ENCODE measurements around the gene IMPA2.

Gene IMPA2

GRCh38 chr18:12033643-12034025 lies 52.3 kb downstream of the IMPA2 start:
- Histone ChIP-seq H3K4me1 (ENCODE audit: low read length) (peaks cover 14% of the 10 kb centered on the region), H3K27me3 (ENCODE audit: low read depth, low read length) (no peaks in the 10 kb centered on the region; the same call in 1 of the 2 replicates), H3K79me2 (ENCODE audit: low read length) (no peaks in the 10 kb centered on the region), H3K36me3 (replicated peaks; ENCODE audit: low read depth, low read length) (no peaks in the 10 kb centered on the region), H3K27ac (ENCODE audit: low read length) (no peak overlapping the region), H4K20me1 (ENCODE audit: insufficient read depth, low read length) (no peaks in the 10 kb centered on the region), H3K4me3 (ENCODE audit: low read length) (no peak overlapping the region), H3K4me2 (ENCODE audit: low read length) (no peak overlapping the region), H3K9ac (ENCODE audit: low read length) (no peak overlapping the region), H3K9me3 (ENCODE audit: insufficient read depth, low read length) (no peaks in the 10 kb centered on the region), H2AFZ (ENCODE audit: low read depth, low read length) (no peak overlapping the region)
- no peak for TF ChIP-seq CTCF (IDR thresholded peaks at IDR 0.05; ENCODE audit: low read depth, low read length)
- TF ChIP-seq EZH2phosphoT487 (IDR thresholded peaks at IDR 0.05; ENCODE audit: low read depth): no peak

- no peaks in the 10 kb centered on the region for H3K9me3 ChIP-seq (ENCODE audit: insufficient read depth, low read length)
- no peaks in the 10 kb centered on the region; the same call in 1 of the 2 replicates for H3K27me3 ChIP-seq (ENCODE audit: low read depth, low read length)
- TF ChIP-seq CTCF (IDR thresholded peaks at IDR 0.05; ENCODE audit: low read depth, low read length) (no peak), EZH2phosphoT487 (IDR thresholded peaks at IDR 0.05; ENCODE audit: low read depth) (no peak)
- H3K4me2 ChIP-seq (ENCODE audit: low read length): 0 out of 2 replicates have a peak overlapping the region, but pooled peaks have one; percentile 11
- no peak overlapping the region for H3K27ac ChIP-seq (ENCODE audit: low read length)
- H3K4me3 ChIP-seq (ENCODE audit: low read length): no peak overlapping the region
- H4K20me1 ChIP-seq (ENCODE audit: insufficient read depth, low read length): no peaks in the 10 kb centered on the region
- H2AFZ ChIP-seq (ENCODE audit: low read depth, low read length): no peak overlapping the region
- no peaks in the 10 kb centered on the region for H3K36me3 ChIP-seq (replicated peaks; ENCODE audit: low read depth, low read length)
- peaks cover 14% of the 10 kb centered on the region for H3K4me1 ChIP-seq (ENCODE audit: low read length)
- no peaks in the 10 kb centered on the region for H3K79me2 ChIP-seq (ENCODE audit: low read length)
- H3K9ac ChIP-seq (ENCODE audit: low read length): no peak overlapping the region
These were observed 53.2 kb downstream of the IMPA2 start for GRCh38 chr18:12034241-12035100.

DNA sequence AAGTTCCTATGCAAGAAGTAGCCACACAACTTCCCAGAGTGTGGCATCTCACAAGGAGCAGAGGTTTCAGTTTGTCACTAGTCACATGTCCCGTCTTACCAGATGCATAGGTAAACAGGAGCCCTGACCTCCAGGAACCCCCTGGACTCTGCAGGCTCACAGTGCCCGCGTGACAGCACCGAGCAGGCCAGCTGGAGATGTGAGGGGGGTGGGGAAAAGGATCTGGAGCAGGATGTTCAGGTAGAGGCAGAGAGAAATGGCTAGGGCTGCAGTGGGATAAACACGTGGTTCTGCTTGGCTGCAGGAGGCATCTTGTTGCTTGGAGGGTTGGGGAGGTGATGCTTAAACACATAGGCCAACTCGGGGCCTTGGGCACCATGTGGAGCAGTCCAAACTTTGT lies 54.2 kb downstream of the IMPA2 start:
- no peaks in the 10 kb centered on the region for H4K20me1 ChIP-seq (ENCODE audit: insufficient read depth, low read length)

More for the DNA sequence above, 54.2 kb downstream of the IMPA2 start:
- peaks cover 6% of the 10 kb centered on the region for H3K27me3 ChIP-seq (ENCODE audit: low read depth, low read length)
- H3K9me3 ChIP-seq (ENCODE audit: insufficient read depth, low read length): no peaks in the 10 kb centered on the region
- H3K27ac ChIP-seq (ENCODE audit: low read length): no peak overlapping the region
- no peak overlapping the region for H3K4me3 ChIP-seq (ENCODE audit: low read length)
- TF ChIP-seq CTCF (IDR thresholded peaks at IDR 0.05; ENCODE audit: low read depth, low read length): no peak
- no peak for TF ChIP-seq EZH2phosphoT487 (IDR thresholded peaks at IDR 0.05; ENCODE audit: low read depth)
- no peak overlapping the region for H2AFZ ChIP-seq (ENCODE audit: low read depth, low read length)
- no peak overlapping the region for H3K4me2 ChIP-seq (ENCODE audit: low read length)
- no peak overlapping the region for H3K9ac ChIP-seq (ENCODE audit: low read length)
- H3K79me2 ChIP-seq (ENCODE audit: low read length): no peaks in the 10 kb centered on the region
- H3K36me3 ChIP-seq (replicated peaks; ENCODE audit: low read depth, low read length): no peaks in the 10 kb centered on the region
- peaks cover 14% of the 10 kb centered on the region for H3K4me1 ChIP-seq (ENCODE audit: low read length)

Data from OCI-LY3 (cell line).